Urothelium cell line (cell line): ENCODE results near the gene GTF3C4.

Source experiments
- DNase-seq: peaks from one replicate; pipeline ENCODE4 v3.0.0; 2011; ENCODE audit warnings: low spot score, mixed read lengths
- FAIRE-seq: peaks from 2 replicates; lab custom pipeline; 2011; peaks lifted over from hg19 to GRCh38; lab: Jason Lieb, UNC

Gene GTF3C4, protein sequence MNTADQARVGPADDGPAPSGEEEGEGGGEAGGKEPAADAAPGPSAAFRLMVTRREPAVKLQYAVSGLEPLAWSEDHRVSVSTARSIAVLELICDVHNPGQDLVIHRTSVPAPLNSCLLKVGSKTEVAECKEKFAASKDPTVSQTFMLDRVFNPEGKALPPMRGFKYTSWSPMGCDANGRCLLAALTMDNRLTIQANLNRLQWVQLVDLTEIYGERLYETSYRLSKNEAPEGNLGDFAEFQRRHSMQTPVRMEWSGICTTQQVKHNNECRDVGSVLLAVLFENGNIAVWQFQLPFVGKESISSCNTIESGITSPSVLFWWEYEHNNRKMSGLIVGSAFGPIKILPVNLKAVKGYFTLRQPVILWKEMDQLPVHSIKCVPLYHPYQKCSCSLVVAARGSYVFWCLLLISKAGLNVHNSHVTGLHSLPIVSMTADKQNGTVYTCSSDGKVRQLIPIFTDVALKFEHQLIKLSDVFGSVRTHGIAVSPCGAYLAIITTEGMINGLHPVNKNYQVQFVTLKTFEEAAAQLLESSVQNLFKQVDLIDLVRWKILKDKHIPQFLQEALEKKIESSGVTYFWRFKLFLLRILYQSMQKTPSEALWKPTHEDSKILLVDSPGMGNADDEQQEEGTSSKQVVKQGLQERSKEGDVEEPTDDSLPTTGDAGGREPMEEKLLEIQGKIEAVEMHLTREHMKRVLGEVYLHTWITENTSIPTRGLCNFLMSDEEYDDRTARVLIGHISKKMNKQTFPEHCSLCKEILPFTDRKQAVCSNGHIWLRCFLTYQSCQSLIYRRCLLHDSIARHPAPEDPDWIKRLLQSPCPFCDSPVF

DNA sequence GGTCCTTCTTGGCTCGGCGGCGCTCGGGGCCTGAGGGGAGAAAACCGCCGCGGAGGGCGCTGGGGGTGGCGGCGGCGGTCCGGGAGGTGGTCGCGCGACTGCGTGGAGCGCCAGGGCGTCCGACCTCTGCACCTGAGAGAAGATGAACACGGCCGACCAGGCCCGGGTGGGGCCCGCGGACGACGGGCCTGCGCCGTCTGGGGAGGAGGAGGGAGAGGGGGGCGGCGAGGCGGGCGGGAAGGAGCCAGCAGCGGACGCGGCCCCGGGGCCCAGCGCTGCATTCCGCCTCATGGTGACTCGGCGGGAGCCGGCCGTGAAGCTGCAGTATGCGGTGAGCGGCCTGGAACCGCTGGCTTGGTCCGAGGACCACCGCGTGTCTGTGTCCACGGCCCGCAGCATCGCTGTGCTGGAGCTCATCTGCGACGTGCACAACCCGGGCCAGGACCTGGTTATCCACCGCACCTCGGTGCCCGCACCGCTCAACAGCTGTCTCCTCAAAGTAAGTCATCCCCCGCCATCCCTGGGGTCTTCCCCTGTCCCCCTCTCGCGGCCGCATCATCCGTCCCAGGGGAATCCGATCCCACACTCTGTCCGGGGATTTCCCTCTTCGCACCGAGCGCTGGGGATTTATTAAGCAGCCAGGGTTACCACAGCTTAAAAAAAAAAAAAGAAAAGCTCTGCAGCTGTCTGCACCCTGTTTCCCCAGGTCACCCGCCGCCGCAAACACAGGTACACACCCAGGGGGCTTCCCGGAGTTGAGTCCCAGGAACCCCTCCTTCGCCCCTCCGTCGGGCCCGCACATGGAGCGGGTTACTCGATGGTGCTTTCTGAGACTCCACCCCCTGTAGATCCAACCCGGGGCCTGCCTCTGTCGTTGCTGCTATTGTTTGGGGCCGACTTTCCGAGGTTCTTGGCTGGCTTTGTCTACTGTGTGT lies at the start of gene GTF3C4:
TSS of gene GTF3C4 (plus strand) at position 8 of the 935 bp plus-strand sequence. CDS start at position 143, 135 bp downstream.
- FAIRE-seq: no peak
- DNase-seq: peak; percentile 88

DNA sequence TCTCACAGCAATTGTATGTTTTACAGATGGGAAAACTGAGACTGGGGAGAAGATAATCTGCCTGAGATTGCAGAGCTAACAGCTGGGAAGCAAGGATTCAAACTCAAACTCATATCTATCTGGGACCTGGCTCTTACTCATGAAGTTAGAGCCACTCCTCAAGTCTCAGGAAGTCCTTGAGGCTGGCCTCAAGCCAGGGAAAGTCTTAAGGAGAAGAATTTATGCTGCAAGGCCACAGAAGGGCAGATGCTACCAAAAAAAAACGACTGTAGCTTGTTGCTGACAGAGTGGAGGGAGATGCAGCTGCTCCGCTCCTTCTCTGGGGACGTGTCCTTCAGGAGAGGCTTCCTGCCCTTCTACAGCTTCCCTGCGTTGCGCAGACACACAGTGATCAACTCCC lies 48.1 kb upstream of the GTF3C4 start:
- FAIRE-seq (no peak), DNase-seq (no peak)

DNA sequence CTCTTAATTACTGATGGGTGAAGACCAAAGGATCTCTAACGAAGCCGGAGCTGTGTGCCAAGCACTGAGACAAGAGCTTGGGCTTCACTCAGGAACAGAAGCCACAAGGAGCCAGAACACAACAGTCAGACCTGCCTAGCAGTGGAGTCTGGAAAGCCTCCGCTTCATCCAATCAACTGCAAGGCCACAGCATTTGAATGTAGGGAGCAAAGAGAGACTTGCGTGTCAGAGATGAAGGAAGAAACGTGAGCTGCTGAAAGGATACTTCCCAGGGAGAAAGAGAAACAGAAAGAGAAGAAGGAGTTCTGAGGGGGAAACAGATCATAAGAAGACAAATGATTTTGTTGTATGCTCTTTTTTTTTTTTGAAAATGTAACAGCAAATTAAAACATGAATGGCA lies 44.0 kb upstream of the GTF3C4 start:
- DNase-seq: no peak
- FAIRE-seq: no peak

DNA sequence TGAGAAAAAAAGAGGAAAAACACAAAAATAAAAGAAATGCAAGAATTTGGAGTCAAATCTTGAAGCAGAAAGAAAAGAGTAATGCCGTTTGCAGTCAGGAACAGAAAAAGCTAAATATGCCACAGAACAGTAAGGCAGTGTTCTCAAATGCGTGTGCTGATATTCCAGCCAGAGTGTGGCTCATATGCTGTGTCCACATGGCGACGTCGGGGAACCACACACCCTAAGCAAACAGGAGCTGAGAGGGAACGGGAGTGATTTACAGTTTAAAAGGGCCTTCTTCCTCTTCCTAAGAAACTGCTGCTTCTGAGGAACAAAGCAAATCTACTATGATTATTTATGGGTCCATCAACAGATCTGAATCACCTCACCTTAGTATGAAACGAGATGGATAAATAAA lies 43.2 kb upstream of the GTF3C4 start:
- DNase-seq (no peak), FAIRE-seq (no peak)

DNA sequence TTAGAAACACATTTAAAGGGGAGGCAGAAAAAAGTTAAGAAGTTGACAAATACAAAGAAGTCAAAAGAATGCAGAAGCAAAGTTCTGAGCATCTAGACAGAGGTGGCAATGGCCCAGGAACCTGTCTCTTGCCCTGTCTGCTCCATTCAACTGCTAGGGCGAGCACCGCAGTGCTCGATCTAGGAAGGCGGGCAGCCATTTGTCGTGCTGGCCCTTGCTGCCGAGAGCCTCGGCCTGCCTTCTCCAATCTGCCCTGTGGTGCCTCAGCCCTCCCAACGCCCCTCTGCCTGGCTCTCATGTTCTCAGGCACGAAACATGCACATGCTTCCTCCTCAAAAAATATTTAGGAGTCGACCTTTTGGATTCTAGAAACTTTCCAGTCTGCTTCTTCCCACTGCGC lies 42.7 kb upstream of the GTF3C4 start:
- DNase-seq: no peak
- no peak for FAIRE-seq

DNA sequence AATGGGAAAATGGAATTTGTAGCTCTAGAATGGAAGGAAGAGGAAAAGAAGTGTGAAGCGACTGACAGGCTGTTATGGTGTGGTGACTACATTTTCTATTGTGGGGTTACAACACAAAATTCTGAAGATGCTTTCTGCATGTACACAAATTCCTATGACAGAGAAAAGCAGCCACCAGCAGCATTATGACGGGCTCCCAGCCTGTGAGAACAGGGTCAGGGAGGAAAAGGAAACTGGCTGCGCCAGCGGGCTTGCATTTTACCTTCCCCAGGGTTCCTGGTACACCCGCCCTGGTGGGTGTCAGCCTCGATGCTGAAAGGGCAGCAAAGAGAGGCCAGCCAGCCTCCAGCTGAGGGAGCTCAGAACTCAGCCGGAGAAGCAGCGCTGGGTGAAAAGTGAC lies 41.5 kb upstream of the GTF3C4 start:
- FAIRE-seq (no peak), DNase-seq (no peak)

DNA sequence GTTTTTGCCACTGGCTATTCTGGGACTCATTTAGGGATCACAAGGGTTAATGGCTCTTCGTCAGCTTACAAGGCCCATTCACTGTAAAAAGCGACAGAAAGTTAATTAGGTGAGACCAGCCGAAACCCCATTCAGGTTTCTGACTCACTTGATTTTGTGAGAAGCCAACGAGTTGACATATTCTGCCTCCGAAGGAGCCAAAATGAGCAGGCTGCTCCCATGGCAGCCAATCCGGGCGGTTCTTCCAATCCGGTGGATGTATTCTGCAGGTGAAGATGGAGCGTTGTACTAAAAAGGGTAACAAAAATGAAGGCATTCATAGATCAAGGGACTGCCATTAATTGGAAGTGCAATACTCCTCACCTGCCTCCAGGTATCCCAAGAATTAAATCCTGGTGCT lies 40.1 kb upstream of the GTF3C4 start:
- no peak for DNase-seq
- FAIRE-seq: no peak

DNA sequence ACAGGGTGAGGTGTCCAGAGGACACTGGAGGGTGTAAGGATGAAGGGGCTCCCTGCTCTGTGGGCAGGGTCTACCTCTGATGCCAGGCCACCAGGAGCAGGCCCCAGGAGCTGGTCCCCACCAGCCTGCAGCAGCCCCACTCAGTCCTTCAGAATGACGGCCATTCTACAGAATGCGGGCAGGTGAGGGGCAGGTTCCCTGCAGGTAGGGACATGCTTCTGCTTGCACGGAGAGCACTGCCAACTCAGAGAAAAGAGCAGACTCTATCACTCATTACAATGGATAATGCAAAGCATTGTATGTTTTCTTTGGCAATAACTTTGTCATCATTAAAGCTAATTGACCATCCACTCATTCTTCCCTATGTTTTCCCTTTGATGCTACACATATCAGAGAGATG lies 39.5 kb upstream of the GTF3C4 start:
- DNase-seq (no peak), FAIRE-seq (no peak)

DNA sequence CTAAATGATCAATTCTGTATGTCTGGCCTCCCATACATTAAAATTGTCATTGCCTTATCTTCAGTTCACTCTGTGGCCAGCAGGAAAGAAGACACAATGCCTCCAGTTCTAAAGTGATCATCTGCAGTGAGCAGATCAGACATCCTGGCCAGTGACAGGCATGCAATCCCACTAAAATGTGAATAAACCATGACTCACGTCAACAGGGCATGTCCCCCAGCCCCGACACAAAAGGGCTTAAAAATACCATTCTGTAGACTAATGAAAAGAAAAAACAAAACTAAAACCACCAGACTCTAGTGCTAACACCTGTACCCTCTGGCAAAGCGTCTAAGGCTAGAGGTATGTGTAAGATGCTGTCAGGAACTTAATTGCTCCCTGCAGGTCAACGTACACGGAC lies 39.0 kb upstream of the GTF3C4 start:
- no peak for FAIRE-seq
- peak; percentile 42 for DNase-seq

DNA sequence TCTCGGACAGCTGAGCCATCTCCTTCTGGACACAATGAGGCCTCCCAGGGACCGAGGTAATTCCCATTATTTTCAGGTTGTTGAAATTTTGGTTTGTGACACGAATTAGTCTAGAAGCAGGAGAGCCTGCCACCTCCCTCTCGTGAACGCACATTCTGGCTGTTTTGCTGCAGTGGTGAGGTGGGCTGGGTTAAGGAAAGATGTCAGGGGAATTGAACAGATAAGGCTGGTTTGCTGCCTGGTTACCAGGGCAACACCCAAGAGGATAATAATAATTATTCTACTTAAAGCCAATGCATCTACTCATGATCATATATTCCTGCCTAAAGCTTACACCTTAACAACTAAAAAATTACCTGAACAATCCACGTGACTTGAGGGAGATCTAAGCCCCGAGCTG lies 38.6 kb upstream of the GTF3C4 start:
- DNase-seq: no peak
- FAIRE-seq: no peak

DNA sequence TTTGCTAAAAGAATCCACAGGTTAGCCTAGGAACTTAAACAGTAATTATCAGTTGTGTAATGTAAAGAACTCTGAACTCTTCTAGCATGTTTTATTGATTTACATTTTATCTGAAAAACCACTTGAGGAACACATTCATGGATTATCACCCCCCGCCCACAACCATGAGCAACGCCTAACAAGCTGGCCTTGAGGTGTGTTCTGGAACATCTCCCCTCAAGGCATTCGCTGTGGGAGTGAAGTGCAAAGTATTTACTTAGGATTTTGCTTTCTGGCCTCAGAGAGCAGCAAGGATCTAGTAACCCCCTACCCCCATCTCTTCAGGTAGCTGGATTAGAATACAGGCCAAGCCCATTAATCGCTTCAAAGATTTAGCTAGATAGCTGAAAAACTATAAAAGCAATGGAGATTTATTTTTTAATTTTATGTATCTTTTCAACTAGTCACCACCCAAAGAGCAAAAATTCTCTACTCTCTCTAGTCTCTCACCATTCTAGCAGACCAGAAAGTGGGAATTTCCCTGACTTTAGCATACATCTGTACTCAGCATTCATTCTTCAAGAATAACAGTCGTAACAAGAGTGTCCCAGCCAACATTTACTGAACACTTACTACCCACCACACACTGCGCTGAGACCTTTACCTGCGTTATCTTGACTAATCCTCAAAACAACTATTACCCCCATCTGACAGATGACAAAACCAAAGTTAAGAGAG lies 37.7 kb upstream of the GTF3C4 start:
- no peak for DNase-seq
- FAIRE-seq: no peak

DNA sequence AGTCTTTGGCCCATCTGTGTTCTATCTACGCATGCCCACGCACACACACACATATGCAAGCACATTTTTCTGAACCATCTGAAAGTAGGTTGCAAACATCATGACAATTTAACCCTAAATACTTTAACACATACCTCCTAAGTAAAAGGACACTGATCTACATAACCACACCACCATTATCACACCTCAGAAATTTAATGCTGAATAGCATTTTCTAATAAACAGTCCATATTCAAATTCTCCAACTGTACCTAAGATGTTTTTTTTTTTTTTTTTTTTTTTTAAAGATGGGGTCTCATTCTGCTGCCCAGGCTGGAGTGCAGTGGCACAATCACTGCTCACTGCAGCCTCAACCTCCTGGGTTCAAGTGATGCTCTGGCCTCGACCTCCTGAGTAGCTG lies 35.9 kb upstream of the GTF3C4 start:
- FAIRE-seq (no peak), DNase-seq (no peak)

DNA sequence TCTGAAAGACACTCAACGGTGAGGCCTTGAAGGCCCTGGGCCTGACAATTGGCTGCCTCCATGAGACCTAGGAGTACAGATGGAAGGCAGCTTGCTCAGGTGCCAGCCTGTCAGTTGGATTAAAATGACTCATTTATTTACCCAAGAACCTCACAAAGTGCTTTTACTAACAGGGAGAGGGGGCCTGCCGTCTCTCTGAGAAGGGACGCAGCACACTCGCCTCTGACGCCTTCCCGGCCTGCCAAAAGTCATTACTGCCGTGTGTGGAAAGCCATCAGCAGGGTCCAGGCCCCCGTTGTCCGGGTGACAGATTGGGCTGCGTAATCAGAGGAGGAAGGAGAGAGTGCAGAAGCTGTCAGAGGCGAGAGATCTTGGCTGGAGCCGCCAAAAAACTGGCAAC lies 32.9 kb upstream of the GTF3C4 start:
- DNase-seq: no peak
- FAIRE-seq: no peak

DNA sequence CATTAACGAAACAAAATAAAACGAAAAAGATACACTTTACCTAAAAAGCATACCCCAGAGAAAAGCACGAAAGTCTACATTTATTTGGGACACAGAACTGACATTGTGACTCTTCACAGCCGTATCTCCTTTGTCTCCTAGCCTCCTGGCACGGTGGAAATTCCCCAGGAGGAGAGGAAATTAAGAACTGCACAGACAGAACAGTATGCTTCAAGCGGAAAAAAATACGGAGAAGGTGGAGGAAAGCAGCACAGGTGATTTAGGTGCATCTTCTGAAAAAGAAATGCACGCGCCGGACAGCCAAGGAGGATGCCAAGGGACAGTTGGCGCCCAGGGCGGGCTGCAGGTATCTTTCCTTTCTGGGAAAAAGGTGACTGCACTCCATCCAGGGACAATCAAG lies 32.5 kb upstream of the GTF3C4 start:
- FAIRE-seq: no peak
- DNase-seq: no peak

DNA sequence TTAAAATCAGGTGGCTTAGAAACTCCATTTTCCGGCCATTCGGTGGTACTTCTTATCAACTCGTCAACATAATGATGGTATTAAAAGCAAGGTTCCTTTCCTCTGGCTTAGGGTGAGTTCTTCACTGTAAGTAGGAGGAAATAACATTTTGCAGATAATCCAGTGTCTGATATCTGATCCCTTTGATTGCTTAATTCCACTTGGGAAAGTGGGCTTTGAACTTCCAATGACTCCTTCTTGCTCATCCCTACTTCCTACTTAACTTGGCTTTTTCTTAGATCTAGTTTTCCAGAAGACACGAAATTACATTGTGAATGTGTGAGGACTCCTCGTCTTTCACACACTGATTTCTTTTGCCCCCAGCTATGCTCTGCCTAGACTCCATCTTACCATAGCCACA lies 32.0 kb upstream of the GTF3C4 start:
- DNase-seq (no peak), FAIRE-seq (no peak)

DNA sequence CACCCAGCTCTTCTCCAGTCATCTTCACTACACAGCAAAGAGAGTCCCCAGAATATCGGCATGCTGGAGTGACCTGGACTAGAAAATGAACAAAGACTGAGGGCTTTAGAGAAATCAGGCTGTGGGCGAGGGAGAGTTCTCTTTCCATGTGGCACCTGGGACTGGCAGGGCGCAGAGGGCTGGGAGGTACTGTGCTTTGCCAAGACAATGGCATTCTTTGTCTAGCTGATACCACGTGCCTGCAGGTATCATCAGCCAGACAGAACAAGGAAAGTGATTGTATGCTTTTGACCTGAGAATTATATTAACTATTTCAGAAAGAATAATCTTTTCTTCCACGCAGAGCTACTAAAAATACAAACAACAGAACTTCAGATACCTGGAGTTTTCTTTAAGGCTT lies 30.9 kb upstream of the GTF3C4 start:
- DNase-seq: peak; percentile 37
- no peak for FAIRE-seq

DNA sequence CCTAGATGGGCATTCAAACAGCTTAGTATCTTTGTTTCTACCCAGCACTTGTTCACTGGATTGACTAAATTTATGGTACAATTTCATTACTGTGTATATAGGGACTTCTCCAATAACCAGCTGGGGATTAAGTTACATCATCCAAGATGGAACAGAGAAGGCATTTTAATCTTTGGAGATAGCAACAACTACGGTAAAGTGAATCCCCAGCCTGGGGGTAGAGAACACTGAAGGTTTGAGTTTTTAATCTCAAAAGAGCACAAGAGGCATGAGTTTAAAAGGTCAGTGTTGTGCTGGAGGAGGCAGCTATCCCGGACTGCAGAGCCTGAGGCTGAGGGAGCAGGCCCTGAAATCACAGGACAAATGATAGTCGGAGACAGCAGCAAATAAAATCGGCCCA lies 29.0 kb upstream of the GTF3C4 start:
- DNase-seq (no peak), FAIRE-seq (no peak)

DNA sequence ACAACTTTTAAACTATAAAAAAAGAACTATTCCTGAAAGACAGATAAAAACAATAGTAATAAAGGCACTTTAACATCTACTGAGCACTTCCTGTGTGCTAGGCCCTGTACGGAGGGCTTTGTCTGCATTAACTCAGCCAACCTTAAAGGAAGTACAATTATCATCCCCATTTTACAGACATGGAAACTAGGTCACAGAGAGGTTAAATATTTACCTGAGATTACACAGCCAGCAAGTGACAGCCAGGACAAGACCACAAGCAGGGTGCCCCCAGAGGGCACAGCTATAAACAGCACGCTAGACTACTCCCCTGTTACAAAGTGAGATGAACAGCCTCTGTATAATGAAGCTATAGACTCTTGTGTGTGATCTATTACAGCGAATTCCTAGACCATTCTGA lies 26.0 kb upstream of the GTF3C4 start:
- no peak for FAIRE-seq

DNA sequence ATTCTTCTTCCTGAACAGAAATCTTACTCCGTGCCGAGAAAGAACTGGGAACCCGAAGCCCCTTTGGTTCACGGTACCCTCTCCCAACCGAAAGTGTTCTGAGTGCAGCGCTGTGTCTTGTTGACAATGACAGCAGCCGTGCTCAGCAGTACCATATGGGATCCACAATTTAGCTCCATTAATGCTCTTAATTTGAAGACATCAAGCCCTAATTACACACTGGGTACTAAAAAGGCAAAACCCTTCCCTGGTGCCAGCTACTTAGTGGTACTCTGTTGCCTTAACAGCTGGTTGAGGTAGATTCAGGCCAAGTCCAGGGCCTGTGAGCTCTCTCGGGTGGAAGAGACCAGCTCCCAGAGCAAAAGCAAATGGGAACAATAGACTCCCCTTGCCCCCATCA lies 25.0 kb upstream of the GTF3C4 start:
- DNase-seq: no peak
- no peak for FAIRE-seq

More for the DNA sequence above, 26.0 kb upstream of the GTF3C4 start:
- no peak for DNase-seq

DNA sequence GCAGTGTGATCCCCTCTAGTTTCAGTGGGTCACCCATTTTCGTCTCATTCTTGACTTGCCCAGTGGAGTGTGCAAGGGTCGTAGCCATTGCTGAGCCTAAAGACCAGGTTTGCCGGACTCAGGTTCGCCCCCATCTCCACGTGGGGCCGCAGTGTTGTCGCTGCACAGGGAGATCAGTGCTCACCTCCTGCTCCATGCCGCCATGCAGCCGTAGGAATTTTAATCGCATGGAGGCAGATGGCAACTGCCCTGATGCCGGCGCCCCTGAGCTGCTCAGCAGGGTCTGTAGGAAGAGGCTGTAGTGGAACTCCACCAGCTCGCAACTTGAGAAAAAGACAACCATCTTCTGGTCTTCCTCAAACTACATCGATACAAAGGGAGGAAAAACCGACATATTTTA lies 24.6 kb upstream of the GTF3C4 start:
- DNase-seq (no peak), FAIRE-seq (no peak)

DNA sequence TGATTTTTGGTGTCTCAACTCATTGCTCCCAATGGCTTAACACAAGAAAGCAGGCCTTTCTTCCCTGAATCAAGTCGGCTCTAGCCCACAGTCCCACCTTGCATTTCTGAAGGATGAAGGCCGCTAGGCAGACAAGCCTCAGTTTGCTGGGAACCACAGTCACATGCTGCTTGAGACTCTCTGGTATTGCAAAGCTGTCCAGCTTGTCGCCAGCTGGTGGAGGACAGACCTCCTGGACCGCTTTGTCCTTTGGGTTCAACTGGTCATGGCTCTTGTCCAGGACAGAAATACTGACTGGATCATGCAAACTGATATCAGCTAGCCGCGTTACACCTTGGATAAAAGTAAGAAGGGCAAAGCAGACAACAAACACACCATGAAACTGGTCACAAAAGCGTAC lies 23.5 kb upstream of the GTF3C4 start:
- FAIRE-seq (no peak), DNase-seq (no peak)
